Measurements from ENCODE around the gene MAP3K2. TPM values are rescaled to one million over a fixed set of nuclear protein-coding genes. Genes with fewer than 3 reads are reported as not detected.

MAP3K2 gene
- total RNA-seq, 1 donor from 2014 or later = 47.6 TPM

DNA sequence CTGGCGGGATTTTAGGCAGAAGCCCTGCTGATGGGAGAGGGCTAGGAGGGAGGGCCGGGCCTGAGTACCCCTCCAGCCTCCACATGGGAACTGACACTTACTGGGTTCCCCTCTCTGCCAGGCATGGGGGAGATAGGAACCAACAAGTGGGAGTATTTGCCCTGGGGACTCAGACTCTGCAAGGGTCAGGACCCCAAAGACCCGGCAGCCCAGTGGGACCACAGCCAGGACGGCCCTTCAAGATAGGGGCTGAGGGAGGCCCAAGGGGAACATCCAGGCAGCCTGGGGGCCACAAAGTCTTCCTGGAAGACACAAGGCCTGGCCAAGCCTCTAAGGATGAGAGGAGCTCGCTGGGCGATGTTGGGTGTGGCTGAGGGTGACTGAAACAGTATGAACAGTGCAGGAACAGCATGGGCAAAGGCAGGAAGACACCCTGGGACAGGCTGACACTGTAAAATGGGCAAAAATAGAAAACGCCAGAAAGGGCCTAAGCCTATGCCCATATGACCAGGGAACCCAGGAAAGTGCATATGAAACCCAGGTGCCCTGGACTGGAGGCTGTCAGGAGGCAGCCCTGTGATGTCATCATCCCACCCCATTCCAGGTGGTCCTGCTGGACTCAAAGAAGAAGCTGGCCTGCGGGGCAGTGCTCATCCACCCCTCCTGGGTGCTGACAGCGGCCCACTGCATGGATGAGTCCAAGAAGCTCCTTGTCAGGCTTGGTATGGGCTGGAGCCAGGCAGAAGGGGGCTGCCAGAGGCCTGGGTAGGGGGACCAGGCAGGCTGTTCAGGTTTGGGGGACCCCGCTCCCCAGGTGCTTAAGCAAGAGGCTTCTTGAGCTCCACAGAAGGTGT lies 39.0 kb upstream of the MAP3K2 start:
- peaks cover 6% of the 10 kb centered on the region for H3K4me1 Mint-ChIP-seq
- H3K9me3 Mint-ChIP-seq = no peaks in the 10 kb centered on the region
- peaks cover 39% of the 10 kb centered on the region for H3K27me3 Mint-ChIP-seq (ENCODE audit: low read depth)
- H3K27ac Mint-ChIP-seq = no peak overlapping the region
- peak in 1 of 2 experiments; percentile 27 for DNase-seq (ENCODE audit: low spot score in 2 of 2, unreplicated experiment in 2 of 2)
- H3K4me3 Mint-ChIP-seq = no peak overlapping the region
- H3K36me3 Mint-ChIP-seq = no peaks in the 10 kb centered on the region
- TF ChIP-seq, protein P1, sequence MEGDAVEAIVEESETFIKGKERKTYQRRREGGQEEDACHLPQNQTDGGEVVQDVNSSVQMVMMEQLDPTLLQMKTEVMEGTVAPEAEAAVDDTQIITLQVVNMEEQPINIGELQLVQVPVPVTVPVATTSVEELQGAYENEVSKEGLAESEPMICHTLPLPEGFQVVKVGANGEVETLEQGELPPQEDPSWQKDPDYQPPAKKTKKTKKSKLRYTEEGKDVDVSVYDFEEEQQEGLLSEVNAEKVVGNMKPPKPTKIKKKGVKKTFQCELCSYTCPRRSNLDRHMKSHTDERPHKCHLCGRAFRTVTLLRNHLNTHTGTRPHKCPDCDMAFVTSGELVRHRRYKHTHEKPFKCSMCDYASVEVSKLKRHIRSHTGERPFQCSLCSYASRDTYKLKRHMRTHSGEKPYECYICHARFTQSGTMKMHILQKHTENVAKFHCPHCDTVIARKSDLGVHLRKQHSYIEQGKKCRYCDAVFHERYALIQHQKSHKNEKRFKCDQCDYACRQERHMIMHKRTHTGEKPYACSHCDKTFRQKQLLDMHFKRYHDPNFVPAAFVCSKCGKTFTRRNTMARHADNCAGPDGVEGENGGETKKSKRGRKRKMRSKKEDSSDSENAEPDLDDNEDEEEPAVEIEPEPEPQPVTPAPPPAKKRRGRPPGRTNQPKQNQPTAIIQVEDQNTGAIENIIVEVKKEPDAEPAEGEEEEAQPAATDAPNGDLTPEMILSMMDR (IDR thresholded peaks at IDR 0.05; ENCODE audit: unreplicated experiment) = no peak

DNA sequence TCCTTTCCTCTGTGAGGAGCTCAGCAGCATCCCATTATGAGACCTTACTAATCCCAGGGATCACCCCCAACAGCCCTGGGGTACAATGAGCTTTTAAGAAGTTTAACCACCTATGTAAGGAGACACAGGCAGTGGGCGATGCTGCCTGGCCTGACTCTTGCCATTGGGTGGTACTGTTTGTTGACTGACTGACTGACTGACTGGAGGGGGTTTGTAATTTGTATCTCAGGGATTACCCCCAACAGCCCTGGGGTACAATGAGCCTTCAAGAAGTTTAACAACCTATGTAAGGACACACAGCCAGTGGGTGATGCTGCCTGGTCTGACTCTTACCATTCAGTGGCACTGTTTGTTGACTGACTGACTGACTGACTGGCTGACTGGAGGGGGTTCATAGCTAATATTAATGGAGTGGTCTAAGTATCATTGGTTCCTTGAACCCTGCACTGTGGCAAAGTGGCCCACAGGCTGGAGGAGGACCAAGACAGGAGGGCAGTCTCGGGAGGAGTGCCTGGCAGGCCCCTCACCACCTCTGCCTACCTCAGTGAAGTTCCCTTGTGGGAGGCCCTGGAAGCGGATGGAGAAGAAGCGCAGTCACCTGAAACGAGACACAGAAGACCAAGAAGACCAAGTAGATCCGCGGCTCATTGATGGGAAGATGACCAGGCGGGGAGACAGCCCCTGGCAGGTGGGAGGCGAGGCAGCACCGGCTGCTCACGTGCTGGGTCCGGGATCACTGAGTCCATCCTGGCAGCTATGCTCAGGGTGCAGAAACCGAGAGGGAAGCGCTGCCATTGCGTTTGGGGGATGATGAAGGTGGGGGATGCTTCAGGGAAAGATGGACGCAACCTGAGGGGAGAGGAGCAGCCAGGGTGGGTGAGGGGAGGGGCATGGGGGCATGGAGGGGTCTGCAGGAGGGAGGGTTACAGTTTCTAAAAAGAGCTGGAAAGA lies 38.0 kb upstream of the MAP3K2 start:
- Mint-ChIP-seq H3K4me3 (no peak overlapping the region), H3K9me3 (no peaks in the 10 kb centered on the region), H3K27ac (no peak overlapping the region)

DNA sequence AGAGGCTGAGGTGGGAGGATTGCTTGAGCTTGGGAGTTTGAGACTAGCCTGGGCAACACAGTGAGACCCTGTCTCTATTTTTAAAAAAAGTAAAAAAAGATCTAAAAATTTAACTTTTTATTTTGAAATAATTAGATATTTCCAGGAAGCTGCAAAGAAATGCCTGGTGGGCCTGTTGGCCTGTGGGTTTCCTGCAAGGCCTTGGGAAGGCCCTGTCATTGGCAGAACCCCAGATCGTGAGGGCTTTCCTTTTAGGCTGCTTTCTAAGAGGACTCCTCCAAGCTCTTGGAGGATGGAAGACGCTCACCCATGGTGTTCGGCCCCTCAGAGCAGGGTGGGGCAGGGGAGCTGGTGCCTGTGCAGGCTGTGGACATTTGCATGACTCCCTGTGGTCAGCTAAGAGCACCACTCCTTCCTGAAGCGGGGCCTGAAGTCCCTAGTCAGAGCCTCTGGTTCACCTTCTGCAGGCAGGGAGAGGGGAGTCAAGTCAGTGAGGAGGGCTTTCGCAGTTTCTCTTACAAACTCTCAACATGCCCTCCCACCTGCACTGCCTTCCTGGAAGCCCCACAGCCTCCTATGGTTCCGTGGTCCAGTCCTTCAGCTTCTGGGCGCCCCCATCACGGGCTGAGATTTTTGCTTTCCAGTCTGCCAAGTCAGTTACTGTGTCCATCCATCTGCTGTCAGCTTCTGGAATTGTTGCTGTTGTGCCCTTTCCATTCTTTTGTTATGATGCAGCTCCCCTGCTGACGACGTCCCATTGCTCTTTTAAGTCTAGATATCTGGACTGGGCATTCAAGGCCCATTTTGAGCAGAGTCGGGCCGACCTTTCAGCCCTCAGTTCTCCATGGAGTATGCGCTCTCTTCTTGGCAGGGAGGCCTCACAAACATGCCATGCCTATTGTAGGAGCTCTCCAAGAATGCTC lies 37.1 kb upstream of the MAP3K2 start:
- TF ChIP-seq, protein P1 (IDR thresholded peaks at IDR 0.05; ENCODE audit: unreplicated experiment) = no peak
- H3K27me3 Mint-ChIP-seq (ENCODE audit: low read depth) = peaks cover 56% of the 10 kb centered on the region
- no peak overlapping the region for H3K4me3 Mint-ChIP-seq
- no peak overlapping the region for H3K27ac Mint-ChIP-seq
- peak in 1 of 2 experiments; percentile 17 for DNase-seq (ENCODE audit: low spot score in 2 of 2, unreplicated experiment in 2 of 2)
- peaks cover 6% of the 10 kb centered on the region for H3K4me1 Mint-ChIP-seq
- H3K9me3 Mint-ChIP-seq = no peaks in the 10 kb centered on the region
- H3K36me3 Mint-ChIP-seq = no peaks in the 10 kb centered on the region

More for the DNA sequence above, 38.0 kb upstream of the MAP3K2 start:
- Mint-ChIP-seq H3K27me3 (ENCODE audit: low read depth) (peaks cover 49% of the 10 kb centered on the region), H3K4me1 (peaks cover 6% of the 10 kb centered on the region), H3K36me3 (no peaks in the 10 kb centered on the region)
- peak in 1 of 2 experiments; percentile 27 for DNase-seq (ENCODE audit: low spot score in 2 of 2, unreplicated experiment in 2 of 2)
- TF ChIP-seq, protein P1 (IDR thresholded peaks at IDR 0.05; ENCODE audit: unreplicated experiment) = no peak

DNA sequence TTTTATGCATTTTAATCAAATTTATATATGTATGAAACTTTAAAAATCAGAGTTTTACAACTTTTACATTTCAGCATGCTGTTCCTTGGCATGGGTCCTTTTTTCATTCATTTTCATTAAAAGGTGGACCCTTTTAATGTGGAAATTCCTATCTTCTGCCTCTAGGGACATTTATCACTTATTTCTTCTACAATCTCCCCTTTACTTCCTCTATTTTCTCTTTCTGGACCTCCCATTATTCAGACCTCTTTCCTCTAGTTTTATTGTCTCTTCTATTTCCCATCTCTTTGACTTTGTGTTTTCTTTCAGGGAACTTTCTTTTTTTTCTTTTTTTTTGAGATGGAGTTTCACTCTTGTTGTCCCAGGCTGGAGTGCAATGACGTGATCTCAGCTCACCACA lies 36.1 kb upstream of the MAP3K2 start:
- no peak for DNase-seq (ENCODE audit: low spot score in 2 of 2, unreplicated experiment in 2 of 2)
- TF ChIP-seq, protein P1 (IDR thresholded peaks at IDR 0.05; ENCODE audit: unreplicated experiment) = peak; percentile 16
- no peaks in the 10 kb centered on the region for H3K9me3 Mint-ChIP-seq
- no peaks in the 10 kb centered on the region for H3K36me3 Mint-ChIP-seq
- H3K27ac Mint-ChIP-seq = no peak overlapping the region
- peak overlapping the region; percentile 60 for H3K4me3 Mint-ChIP-seq
- H3K27me3 Mint-ChIP-seq (ENCODE audit: low read depth) = peaks cover 58% of the 10 kb centered on the region
- peaks cover 6% of the 10 kb centered on the region for H3K4me1 Mint-ChIP-seq

DNA sequence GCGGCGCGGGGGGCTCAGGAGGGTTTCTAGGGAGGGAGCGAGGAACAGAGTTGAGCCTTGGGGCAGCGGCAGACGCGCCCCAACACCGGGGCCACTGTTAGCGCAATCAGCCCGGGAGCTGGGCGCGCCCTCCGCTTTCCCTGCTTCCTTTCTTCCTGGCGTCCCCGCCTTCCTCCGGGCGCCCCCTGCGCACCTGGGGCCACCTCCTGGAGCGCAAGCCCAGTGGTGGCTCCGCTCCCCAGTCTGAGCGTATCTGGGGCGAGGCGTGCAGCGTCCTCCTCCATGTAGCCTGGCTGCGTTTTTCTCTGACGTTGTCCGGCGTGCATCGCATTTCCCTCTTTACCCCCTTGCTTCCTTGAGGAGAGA lies 35.7 kb upstream of the MAP3K2 start:
- Mint-ChIP-seq H3K4me1 (peaks cover 6% of the 10 kb centered on the region), H3K9me3 (no peaks in the 10 kb centered on the region), H3K4me3 (peak overlapping the region; percentile 60), H3K36me3 (no peaks in the 10 kb centered on the region), H3K27me3 (ENCODE audit: low read depth) (peaks cover 58% of the 10 kb centered on the region), H3K27ac (no peak overlapping the region)
- TF ChIP-seq, protein P1 (IDR thresholded peaks at IDR 0.05; ENCODE audit: unreplicated experiment) = no peak
- DNase-seq (ENCODE audit: low spot score in 2 of 2, unreplicated experiment in 2 of 2) = no peak
